GM19395 (cell line): ENCODE data around the gene MZT2B.
"Not testable (repeated sequence)": the region's sequence is repeated elsewhere in the genome, so short reads cannot be mapped to it uniquely, and the experiment has no call there.

ENCODE experiments used
- ATAC-seq: cut with Tn5 transposase; IDR thresholded peaks from one replicate; pipeline ENCODE4 v1.9.1; 2021; ENCODE audit warnings: mild to moderate bottlenecking, moderate library complexity; ENCODE audit not compliant: unreplicated experiment

Gene MZT2B

DNA sequence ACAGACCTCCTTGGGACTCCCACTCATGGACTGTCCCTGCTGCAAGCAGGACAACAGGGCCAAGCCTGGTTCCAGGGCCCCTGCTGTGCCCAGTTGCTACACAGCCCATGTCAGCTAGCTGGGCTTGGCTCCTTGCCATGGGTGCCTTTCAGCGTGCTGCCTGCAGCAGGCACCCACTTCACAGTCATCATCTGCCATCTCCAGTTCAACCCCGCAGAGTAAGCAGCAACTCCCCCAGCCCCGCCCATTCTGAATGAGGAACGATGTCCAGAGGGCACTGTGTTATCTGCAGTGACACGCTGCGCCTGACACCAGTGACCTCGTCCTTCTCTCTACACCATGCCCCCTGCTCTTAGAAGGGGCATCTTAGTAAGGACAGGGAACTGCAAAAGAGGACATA, 20.5 kb downstream of the MZT2B start:
- not testable (repeated sequence) for ATAC-seq

DNA sequence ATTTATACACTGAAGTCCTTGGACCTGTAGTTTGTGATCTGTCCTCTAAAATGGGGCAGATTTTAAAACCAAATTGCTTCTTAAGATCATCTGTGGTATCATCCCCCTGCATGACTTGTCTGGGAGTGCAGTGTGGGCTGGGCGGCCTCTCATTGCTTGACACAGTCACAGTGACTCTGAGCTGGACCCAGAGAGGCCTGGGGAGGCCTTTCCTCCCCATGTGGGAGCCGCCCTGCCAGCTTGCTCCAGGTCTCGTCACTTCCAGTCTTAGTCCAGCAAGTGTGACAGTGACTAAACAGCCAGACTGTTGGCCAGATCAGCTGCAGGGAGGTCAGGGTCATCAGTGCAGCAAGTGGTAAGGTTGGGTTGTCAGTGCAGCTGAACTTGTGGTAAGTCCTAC, 21.1 kb downstream of the MZT2B start:
- not testable (repeated sequence) for ATAC-seq

DNA sequence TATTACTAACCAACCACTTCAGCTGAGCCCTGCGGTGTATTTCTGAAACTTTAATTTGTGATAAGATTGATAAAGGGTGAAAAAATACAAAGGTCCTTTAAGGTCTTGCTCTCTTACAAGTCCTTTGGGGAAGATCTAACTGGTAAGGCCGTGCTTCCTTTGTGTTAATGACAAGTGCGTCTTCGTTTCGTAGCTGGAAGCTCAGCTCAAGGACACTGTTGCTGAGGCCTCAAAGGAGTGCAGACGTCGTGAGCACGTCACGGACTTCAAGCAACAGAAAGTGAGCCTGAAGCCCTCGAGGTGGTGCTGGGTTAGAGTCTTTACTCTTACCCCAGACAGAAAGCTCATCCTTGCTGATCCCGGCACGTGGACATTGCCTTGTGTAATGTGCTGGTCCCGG, 25.0 kb downstream of the MZT2B start:
- ATAC-seq = not testable (repeated sequence)

DNA sequence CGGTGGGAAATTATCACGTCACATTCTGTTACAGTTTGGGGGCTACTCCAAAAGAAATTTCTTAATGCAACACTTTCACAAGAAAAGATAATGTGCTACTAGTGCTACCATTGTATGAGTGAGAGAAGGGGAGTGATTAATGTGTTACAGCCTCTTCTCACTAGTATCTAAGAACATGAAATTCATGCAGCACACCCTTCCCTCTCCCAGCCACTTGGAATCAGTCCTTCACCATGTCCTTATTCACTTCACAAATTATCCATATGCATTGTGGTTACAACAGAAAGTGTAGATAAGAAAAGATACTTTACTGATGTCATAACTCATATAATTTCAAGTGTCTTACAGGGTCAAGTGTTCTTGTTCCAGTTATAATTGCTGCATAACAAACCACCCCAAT, 37.1 kb downstream of the MZT2B start:
- ATAC-seq = not testable (repeated sequence)

DNA sequence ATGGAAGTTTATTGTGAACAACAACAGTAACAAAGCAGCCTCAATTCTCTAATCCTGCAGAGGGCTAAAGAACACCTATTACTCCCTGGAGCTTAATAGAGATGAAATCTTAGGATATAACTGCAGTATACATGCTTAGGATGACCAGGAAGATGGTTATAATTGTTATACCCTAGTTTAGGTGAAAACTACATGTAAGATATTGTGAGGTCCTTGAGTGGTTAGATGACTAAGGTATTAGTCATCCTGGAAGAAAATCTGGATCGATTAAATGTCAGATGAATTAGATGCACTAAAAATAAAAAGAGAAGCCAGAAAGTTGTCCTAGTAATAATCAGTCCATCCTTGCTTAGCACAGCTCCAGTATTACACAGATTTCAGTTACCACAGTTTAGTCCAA, 38.4 kb downstream of the MZT2B start:
- ATAC-seq = not testable (repeated sequence)

DNA sequence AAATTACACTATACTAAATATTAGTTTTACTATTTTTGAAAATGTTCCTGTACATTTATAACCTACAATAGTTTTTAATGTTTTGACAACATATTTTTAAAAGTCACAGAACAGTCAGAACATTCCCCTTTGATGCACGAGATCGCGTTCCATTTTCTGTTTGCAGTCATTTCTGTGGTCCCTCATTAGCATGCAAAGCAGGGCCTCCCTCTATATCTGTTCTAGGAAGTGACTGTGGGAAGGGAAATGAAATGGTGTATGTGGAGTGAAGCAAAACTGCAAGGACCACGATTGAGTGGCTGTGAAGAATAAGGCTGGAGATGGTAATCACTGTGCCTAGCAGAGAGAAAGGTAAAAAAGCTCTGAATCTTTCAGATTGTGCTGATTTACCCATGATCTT, 40.5 kb downstream of the MZT2B start:
- ATAC-seq = peak; percentile 90

DNA sequence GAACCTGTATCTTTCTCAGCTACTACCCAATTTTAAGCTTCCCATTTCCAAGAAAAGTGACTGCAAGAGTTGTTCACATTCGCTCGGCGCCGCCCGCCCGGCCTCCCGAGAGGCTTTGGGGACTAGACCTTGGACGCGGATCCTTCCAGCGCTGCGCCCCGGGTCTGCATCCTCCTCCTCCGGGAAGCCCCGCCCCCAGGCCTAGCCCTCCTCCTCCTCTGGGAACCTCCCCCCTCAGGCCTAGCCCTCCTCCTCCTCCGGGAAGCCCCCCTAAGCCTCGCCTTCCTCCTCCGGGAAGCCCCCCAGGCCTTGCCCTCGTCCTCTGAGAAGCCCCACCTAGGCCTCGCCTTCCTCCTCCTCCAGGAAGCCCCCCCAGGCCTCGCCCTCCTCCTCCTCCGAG, 45.9 kb downstream of the MZT2B start:
- ATAC-seq = not testable (repeated sequence)

DNA sequence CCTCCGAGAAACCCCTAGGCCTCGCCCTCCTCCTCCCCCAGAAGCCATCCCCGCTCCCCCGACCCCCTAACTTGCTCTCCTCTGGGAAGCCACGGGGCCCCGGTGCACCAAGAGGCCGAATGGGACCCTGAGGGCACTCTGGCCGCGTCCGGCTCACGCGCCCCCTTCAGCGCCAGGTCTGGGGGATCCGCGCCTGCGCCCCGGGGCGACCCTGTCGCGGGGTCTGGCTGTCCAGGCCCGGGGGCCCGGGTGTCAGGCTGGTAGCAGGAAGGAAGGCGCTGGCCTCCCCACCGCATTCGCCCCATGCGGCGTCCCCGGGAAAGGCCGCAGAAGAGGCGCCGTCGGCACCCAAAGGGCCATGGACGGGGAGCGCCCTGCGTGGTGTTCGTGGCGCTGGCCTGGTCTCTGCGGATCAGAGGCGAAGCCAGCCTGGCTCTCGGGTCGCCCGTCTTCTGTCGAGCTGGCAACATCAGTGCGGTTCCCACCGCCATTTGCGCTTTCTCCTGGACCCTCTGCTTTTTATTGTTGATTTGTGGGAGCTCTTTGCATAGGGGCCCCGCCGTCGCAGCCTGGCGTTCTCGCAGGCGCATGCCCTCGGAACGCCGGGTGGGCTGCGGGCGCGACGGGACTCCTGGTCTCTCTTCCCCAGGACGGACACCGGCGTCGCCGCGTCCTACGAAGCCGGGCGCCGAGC, 46.6 kb downstream of the MZT2B start:
- not testable (repeated sequence) for ATAC-seq

DNA sequence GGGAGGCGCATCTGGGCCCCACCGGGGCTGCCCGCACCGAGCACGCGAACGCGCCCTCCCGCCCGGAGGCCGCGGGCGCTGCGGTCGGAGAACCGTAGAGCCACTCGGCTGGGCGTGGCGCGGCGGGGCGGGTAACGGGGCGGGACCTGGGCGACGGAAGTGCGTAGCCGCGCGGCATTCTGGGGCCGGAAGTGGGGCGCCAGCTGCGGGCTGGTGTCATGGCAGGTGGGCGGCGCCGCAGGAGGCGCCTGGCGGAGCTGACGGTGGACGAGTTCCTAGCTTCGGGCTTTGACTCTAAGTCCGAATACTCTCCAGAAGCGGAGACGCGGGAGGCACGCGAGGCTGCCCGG, 47.1 kb downstream of the MZT2B start:
- not testable (repeated sequence) for ATAC-seq

DNA sequence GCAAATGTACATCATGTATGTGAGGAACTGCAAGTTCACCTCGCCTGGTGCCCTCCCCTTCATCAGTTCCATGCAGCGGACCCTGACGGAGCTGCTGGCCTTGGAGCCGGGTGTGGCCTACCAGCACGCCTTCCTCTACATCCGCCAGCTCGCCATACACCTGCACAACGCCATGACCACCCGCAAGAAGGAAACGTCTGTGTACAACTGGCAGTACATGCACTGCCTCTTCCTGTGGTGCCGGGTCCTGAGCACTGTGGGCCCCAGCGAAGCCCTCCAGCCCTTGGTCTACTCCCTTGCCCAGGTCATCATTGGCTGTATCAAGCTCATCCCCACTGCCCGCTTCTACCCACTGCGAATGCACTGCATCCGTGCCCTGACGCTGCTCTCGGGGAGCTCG, 48.3 kb downstream of the MZT2B start:
- not testable (repeated sequence) for ATAC-seq

DNA sequence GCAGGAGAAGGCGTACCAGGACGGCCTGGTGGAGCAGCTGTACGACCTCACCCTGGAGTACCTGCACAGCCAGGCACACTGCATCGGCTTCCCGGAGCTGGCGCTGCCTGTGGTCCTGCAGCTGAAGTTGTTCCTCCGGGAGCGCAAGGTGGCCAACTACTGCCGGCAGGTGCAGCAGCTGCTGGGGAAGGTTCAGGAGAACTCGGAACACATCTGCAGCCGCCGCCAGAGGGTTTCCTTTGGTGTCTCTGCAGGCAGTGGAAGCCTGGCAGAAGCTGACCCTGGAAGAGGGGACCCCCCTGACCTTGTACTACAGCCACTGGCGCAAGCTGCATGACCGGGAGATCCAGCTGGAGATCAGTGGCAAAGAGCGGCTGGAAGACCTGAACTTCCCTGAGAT, 48.8 kb downstream of the MZT2B start:
- ATAC-seq = not testable (repeated sequence)

DNA sequence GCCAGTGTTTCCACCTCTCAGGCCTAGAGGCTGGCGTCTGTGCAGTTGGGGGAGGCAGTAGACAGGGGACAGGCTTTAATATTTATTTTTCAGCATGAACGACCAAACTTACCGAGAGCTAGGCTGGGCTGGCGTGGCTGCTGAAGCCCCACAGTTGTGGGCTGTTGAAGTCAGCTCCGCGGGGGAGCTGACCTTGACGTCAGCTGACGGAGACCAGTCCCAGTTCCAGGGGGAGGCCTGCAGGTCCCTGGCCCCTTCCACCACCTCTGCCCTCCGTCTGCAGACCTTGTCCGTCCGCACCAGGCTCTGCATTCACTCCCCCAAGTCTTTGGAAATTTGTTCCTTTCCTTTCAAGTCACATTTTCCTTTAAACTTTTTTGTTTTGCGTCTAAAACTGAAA, 49.6 kb downstream of the MZT2B start:
- ATAC-seq = no peak

DNA sequence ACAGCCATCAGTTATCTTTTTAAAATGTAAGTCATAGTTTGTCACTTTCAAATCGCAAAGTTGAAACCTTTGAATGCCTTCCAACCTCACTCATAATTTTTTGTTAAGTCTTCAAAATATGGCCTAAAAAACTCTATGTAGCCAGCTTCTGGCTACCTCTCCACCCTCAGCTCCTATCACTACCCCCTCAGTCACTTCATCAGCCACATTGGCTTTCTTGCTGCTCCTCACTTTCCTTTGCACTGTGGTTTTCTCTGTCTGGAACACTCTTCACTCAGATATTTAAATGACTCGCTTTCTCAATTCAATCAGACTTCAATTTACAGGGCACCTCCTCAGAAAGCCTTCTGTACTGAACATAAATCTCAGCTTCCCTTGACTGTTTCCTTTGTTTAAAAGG, 51.0 kb downstream of the MZT2B start:
- ATAC-seq = not testable (repeated sequence)

DNA sequence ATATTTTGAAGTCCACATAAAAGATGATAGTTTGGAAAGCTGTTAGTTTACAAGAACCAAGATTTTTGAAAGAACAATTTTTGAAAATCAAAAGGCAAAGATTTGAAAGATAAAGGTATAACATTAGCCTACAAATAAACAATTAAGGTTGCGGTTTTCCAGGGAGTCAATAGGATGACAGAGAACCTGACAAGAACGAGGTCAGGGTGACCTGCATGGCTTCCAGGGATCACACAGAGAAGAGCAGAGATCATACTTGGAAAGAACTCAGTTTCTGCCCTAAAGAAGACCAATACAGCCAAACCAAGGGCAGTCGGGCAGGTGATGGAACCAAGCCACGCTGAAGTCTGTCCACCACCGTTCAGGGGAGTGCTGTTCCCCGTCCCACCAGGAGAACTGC, 57.5 kb downstream of the MZT2B start:
- not testable (repeated sequence) for ATAC-seq
